GM12878 (cell line): ENCODE data around the gene KIF22. TPM values are rescaled to one million over a fixed set of nuclear protein-coding genes. Genes with fewer than 3 reads are reported as not detected.
"Not testable (repeated sequence)": the region's sequence is repeated elsewhere in the genome, so short reads cannot be mapped to it uniquely, and the experiment has no call there.

ENCODE experiments used
- ATAC-seq: fragments of 200-7000 bp; cut with Tn5 transposase; 3 replicates; pipeline ENCODE4 v1.9.1; 2020; ENCODE audit warnings: mild to moderate bottlenecking, moderate library complexity
- BruUV-seq: library from RNA; stranded (reverse); fragments of 400-500 nt; replicated peaks from 2 replicates; lab custom pipeline; 2021; lab: Mats Ljungman, UMichigan
- CTCF ChIA-PET: fragments of 300-600 bp; sonication (Branson Sonifier 250); formaldehyde crosslinking; extraction: SDS; loops from one replicate; lab custom pipeline; 2021; ENCODE audit warnings: inconsistent platforms; lab: Yijun Ruan, JAX
- POLR2A ChIA-PET: fragments of 350-600 bp; formaldehyde crosslinking; extraction: SDS; loops from one replicate; lab custom pipeline; 2021; ENCODE audit warnings: inconsistent platforms; lab: Charles Lee
- RAD21 ChIA-PET: fragments of 300-600 bp; sonication (Branson Sonifier 250); formaldehyde crosslinking; loops from one replicate; lab custom pipeline; 2023; ENCODE audit warnings: antibody characterized with exemption; ENCODE audit not compliant: unreplicated experiment; lab: Charles Lee
- SMC1A ChIA-PET: fragments of 300-600 bp; sonication (Branson Sonifier 250); formaldehyde crosslinking; loops from one replicate; lab custom pipeline; 2023; ENCODE audit not compliant: unreplicated experiment, uncharacterized antibody; lab: Charles Lee
- DNase-seq: peaks from one replicate; pipeline ENCODE4 v3.0.0-alpha.2; 2011; ENCODE audit warnings: low read depth, low spot score
- FAIRE-seq: peaks from 3 replicates; lab custom pipeline; 2011; peaks lifted over from hg19 to GRCh38; lab: Jason Lieb, UNC
- H2AFZ ChIP-seq: 2 replicates; pipeline ENCODE4 v1.6.0; 2011; ENCODE audit warnings: low read depth, low read length, control low read depth; ENCODE audit not compliant: control insufficient read depth
- H3K27ac ChIP-seq: 2 replicates; pipeline ENCODE4 v1.5.1; 2011; ENCODE audit warnings: control low read depth; ENCODE audit not compliant: control insufficient read depth, insufficient read depth
- H3K27me3 ChIP-seq, 2 experiments: replicated peaks in 1 of 2; 2 replicates each; pipeline versions ENCODE4 v1.6.0 to v1.6.1; 2011; ENCODE audit warnings: low read length in 1 of 2; ENCODE audit not compliant: control insufficient read depth in 2 of 2, insufficient read depth in 2 of 2
- H3K36me3 ChIP-seq, 2 experiments: 2 replicates each; pipeline ENCODE4 v1.5.1; 2011; ENCODE audit warnings: low read length in 1 of 2; ENCODE audit not compliant: control insufficient read depth in 2 of 2, insufficient read depth in 2 of 2
- H3K4me1 ChIP-seq: 2 replicates; pipeline ENCODE4 v1.6.1; 2011; ENCODE audit warnings: mild to moderate bottlenecking, low read length, moderate library complexity, mixed read lengths; ENCODE audit not compliant: control insufficient read depth, insufficient read depth
- H3K4me2 ChIP-seq: 2 replicates; pipeline ENCODE4 v1.6.0; 2011; ENCODE audit warnings: control low read depth; ENCODE audit not compliant: control insufficient read depth, insufficient read depth
- H3K4me3 ChIP-seq: fragments of 200-600 bp; sonication (generic); 2 replicates; pipeline ENCODE4 v1.5.1; 2016
- H3K79me2 ChIP-seq: 2 replicates; pipeline ENCODE4 v1.6.0; 2011; ENCODE audit warnings: low read length; ENCODE audit not compliant: control insufficient read depth, insufficient read depth
- H3K9ac ChIP-seq: 2 replicates; pipeline ENCODE4 v1.8.0; 2011; ENCODE audit warnings: low read length, control low read depth, mixed read lengths; ENCODE audit not compliant: control insufficient read depth, insufficient read depth
- H3K9me3 ChIP-seq: replicated peaks from 3 replicates; pipeline ENCODE4 v1.5.1; 2011; ENCODE audit warnings: mild to moderate bottlenecking, low read length; ENCODE audit not compliant: control insufficient read depth, insufficient read depth
- H4K20me1 ChIP-seq: 2 replicates; pipeline ENCODE4 v1.6.0; 2011; ENCODE audit not compliant: control insufficient read depth, insufficient read depth
- CBX3 ChIP-seq: fragments of 200-600 bp; sonication (generic); IDR thresholded peaks from 2 replicates; pipeline ENCODE4 v1.6.1; 2016; ENCODE audit warnings: low read depth, borderline replicate concordance
- SUPT20H ChIP-seq: IDR thresholded peaks from 2 replicates; pipeline ENCODE4 v1.6.1; 2011; ENCODE audit warnings: low read depth, mild to moderate bottlenecking, low read length, moderate library complexity, borderline replicate concordance; ENCODE audit not compliant: control insufficient read depth
- ZNF217 ChIP-seq: fragments of 450-650 bp; IDR thresholded peaks from 2 replicates; pipeline ENCODE4 v1.6.1; 2017; ENCODE audit warnings: antibody characterized with exemption, mild to moderate bottlenecking
- whole genome bisulfite sequencing: methylation state at CpG from one replicate; pipeline ENCODE4 v1.1.6; 2016; ENCODE audit warnings: low lambda C conversion rate; ENCODE audit not compliant: insufficient replicate concordance, insufficient coverage; ENCODE audit errors: missing lambda C conversion rate; 5-methylcytosine and 5-hydroxymethylcytosine counted together
- in situ Hi-C: fragments of 300-500 bp; cut with MboI; formaldehyde crosslinking; loops from 9 replicates; pipeline ENCODE4 v1.14.3; 2018; ENCODE audit warnings: mixed read lengths
- intact Hi-C: fragments of 100-400 bp; cut with micrococcal nuclease; formaldehyde crosslinking; loops from one replicate; pipeline ENCODE4 v1.14.2; 2022; ENCODE audit not compliant: unreplicated experiment
- polyA plus RNA-seq, 11 experiments: library from polyadenylated mRNA; depleted of rRNA in 4 of 11; unstranded in 6 of 11; stranded (reverse) in 5 of 11; fragments of >200 nt; fragmentation: Nextera tagmentation in 4 of 11; fragmentation: Illumina TruSeq in 1 of 11; extraction: Ambion mirVana in 4 of 11; extraction: Trizol in 1 of 11; gene quantifications; 1 replicate in 1 of 11; 2 replicates in 10 of 11; pipeline versions ENCODE4 v1.2.1 to v1.2.3, GENCODE V29; 2011 to 2016; ENCODE audit warnings: inconsistent platforms in 2 of 11, missing spikeins in 2 of 11, low read depth in 1 of 11
- total RNA-seq, 4 experiments: library from RNA; depleted of rRNA in 3 of 4; stranded (reverse); fragments of >200 nt in 3 of 4; fragmentation: Illumina TruSeq in 1 of 4; extraction: Trizol in 1 of 4; gene quantifications; 2 replicates each; pipeline versions ENCODE4 v1.2.1 to v1.2.3, GENCODE V29; 2013 to 2021
- TF ChIP-seq, protein P1 (sequence below): IDR thresholded peaks from 2 replicates; pipeline ENCODE4 v1.6.1; 2012; ENCODE audit warnings: low read length, inconsistent platforms
- TF ChIP-seq, protein P2 (sequence below): fragments of 150-350 bp; IDR thresholded peaks from 2 replicates; pipeline ENCODE4 v1.6.1; 2014; ENCODE audit warnings: mild to moderate bottlenecking, low read depth, low read length
- TF ChIP-seq, protein P3 (sequence below): IDR thresholded peaks from 2 replicates; pipeline ENCODE4 v1.6.1; 2012; ENCODE audit warnings: mild to moderate bottlenecking, low read depth, low read length

Gene KIF22
- total and polyA plus RNA-seq, 10 of the 15 experiments (the other 5 are each of a cell fraction or from before 2014, with no cell fraction given): 7.6 to 158 (median 132) TPM

DNA sequence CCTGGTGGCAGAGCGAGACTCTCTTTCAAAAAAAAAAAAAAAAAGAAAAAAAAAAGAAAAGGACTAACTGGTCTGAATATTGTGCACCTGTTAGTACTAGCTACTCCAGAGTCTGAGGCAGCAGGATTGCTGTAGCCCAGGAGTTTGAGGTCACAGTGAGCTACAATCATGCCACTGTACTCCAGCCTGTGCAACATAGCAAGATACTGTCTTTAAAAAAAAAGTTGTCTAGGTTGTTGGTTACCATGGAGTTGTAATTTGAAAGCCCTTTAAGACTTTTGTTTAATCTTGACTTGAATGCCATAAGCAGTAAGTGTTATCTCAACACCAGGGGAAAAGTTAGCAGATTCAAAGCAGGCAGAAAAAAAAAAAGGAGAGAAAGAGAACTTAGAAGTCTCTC, 33.9 kb upstream of the KIF22 start:
- ChIA-PET SMC1A (interaction anchor here (0.6 to 1.2 kb wide), 6 partner anchors 9 to 36 kb away, joined by 3 to 6 read pairs (median 3); partner anchors contain the start of gene KIF22), POLR2A (interaction anchor here (0.6 to 1.0 kb wide), 2 partner anchors 12 to 18 kb away, joined by 3 read pairs; no protein-coding TSS in a partner anchor), CTCF (interaction anchor here (0.7 to 2.1 kb wide), 6 partner anchors 8 to 33 kb away, joined by 3 to 8 read pairs (median 6); no protein-coding TSS in a partner anchor), RAD21 (interaction anchor here (1.0 kb wide), 1 partner anchor 17 kb away, joined by 3 read pairs; no protein-coding TSS in a partner anchor)
- intact Hi-C loops (no loop called here), in situ Hi-C loops (no loop called here)
- Histone ChIP-seq H3K27ac (no peak overlapping the region), H3K27me3 (no peaks in the 10 kb centered on the region), H3K36me3 (no peaks in the 10 kb centered on the region), H2AFZ (no peak overlapping the region), H4K20me1 (no peaks in the 10 kb centered on the region), H3K4me1 (peaks cover 17% of the 10 kb centered on the region), H3K9ac (no peak overlapping the region), H3K4me3 (no peak overlapping the region), H3K9me3 (no peaks in the 10 kb centered on the region), H3K79me2 (no peaks in the 10 kb centered on the region), H3K4me2 (no peak overlapping the region)
- FAIRE-seq (no peak), ATAC-seq (no peak), DNase-seq (no peak)
- WGBS: 100% methylated on average over 1 of the region's 1 CpG
- TF ChIP-seq, protein P1, sequence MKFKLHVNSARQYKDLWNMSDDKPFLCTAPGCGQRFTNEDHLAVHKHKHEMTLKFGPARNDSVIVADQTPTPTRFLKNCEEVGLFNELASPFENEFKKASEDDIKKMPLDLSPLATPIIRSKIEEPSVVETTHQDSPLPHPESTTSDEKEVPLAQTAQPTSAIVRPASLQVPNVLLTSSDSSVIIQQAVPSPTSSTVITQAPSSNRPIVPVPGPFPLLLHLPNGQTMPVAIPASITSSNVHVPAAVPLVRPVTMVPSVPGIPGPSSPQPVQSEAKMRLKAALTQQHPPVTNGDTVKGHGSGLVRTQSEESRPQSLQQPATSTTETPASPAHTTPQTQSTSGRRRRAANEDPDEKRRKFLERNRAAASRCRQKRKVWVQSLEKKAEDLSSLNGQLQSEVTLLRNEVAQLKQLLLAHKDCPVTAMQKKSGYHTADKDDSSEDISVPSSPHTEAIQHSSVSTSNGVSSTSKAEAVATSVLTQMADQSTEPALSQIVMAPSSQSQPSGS: no peak
- no peak for TF ChIP-seq ZNF217
- no peak for TF ChIP-seq SUPT20H
- TF ChIP-seq, protein P2, sequence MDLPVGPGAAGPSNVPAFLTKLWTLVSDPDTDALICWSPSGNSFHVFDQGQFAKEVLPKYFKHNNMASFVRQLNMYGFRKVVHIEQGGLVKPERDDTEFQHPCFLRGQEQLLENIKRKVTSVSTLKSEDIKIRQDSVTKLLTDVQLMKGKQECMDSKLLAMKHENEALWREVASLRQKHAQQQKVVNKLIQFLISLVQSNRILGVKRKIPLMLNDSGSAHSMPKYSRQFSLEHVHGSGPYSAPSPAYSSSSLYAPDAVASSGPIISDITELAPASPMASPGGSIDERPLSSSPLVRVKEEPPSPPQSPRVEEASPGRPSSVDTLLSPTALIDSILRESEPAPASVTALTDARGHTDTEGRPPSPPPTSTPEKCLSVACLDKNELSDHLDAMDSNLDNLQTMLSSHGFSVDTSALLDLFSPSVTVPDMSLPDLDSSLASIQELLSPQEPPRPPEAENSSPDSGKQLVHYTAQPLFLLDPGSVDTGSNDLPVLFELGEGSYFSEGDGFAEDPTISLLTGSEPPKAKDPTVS: no peak
- TF ChIP-seq, protein P3, sequence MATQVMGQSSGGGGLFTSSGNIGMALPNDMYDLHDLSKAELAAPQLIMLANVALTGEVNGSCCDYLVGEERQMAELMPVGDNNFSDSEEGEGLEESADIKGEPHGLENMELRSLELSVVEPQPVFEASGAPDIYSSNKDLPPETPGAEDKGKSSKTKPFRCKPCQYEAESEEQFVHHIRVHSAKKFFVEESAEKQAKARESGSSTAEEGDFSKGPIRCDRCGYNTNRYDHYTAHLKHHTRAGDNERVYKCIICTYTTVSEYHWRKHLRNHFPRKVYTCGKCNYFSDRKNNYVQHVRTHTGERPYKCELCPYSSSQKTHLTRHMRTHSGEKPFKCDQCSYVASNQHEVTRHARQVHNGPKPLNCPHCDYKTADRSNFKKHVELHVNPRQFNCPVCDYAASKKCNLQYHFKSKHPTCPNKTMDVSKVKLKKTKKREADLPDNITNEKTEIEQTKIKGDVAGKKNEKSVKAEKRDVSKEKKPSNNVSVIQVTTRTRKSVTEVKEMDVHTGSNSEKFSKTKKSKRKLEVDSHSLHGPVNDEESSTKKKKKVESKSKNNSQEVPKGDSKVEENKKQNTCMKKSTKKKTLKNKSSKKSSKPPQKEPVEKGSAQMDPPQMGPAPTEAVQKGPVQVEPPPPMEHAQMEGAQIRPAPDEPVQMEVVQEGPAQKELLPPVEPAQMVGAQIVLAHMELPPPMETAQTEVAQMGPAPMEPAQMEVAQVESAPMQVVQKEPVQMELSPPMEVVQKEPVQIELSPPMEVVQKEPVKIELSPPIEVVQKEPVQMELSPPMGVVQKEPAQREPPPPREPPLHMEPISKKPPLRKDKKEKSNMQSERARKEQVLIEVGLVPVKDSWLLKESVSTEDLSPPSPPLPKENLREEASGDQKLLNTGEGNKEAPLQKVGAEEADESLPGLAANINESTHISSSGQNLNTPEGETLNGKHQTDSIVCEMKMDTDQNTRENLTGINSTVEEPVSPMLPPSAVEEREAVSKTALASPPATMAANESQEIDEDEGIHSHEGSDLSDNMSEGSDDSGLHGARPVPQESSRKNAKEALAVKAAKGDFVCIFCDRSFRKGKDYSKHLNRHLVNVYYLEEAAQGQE: no peak
- no peak for TF ChIP-seq CBX3
- BruUV-seq: no TSS peak

DNA sequence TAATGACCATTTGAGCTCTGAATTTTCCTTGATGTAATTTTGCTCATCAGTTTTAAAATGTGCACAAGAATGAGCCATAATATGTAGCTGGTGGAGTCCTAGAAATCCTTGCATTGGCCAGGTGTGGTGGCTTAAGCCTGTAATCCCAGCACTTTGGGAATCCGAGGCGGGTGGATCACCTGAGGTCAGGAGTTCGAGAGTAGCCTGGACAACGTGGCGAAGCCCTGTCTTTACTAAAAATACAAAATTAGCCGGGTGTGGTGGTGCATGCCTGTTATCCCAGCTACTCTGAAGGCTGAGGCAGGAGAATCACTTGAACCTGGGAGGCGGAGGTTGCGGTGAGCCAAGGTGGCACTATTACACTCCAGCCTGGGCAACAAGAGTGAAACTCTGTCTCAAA, 33.5 kb upstream of the KIF22 start:
- H3K36me3 ChIP-seq, H3K9ac ChIP-seq, H3K27me3 ChIP-seq, H3K4me3 ChIP-seq, H3K4me2 ChIP-seq, intact Hi-C loops, FAIRE-seq, in situ Hi-C loops, ATAC-seq, BruUV-seq, H4K20me1 ChIP-seq, H3K27ac ChIP-seq, H3K79me2 ChIP-seq, DNase-seq, H3K9me3 ChIP-seq, H2AFZ ChIP-seq: not testable (repeated sequence)
- WGBS: 93% methylated on average over 8 of the region's 8 CpGs
- H3K4me1 ChIP-seq: peaks cover 17% of the 10 kb centered on the region
- ChIA-PET RAD21 (interaction anchor here (1.0 kb wide), 1 partner anchor 18 kb away, joined by 3 read pairs; no protein-coding TSS in a partner anchor), POLR2A (interaction anchor here (0.6 to 1.0 kb wide), 2 partner anchors 12 to 18 kb away, joined by 3 read pairs; no protein-coding TSS in a partner anchor), CTCF (interaction anchor here (0.7 to 2.1 kb wide), 6 partner anchors 9 to 33 kb away, joined by 3 to 8 read pairs (median 6); no protein-coding TSS in a partner anchor), SMC1A (interaction anchor here (0.6 to 1.2 kb wide), 6 partner anchors 10 to 37 kb away, joined by 3 to 6 read pairs (median 3); partner anchors contain the start of gene KIF22)
